Stimulated activated CD8-positive, alpha-beta memory T cell treated with anti-CD3 and anti-CD28 coated beads, Interleukin-2, amount 100 ng/mL, for 1 hour (primary cell): ENCODE data around the gene CAPN5.

Experiments
- DNase-seq, 2 donors: peaks; one replicate each; pipeline ENCODE4 v3.0.0-alpha.2; 2020; ENCODE audit warnings: low read depth in 2 of 2

Gene CAPN5

GRCh38 chr11:77117492-77117891 is 50.7 kb downstream of the CAPN5 start:
- no peak for DNase-seq

DNA sequence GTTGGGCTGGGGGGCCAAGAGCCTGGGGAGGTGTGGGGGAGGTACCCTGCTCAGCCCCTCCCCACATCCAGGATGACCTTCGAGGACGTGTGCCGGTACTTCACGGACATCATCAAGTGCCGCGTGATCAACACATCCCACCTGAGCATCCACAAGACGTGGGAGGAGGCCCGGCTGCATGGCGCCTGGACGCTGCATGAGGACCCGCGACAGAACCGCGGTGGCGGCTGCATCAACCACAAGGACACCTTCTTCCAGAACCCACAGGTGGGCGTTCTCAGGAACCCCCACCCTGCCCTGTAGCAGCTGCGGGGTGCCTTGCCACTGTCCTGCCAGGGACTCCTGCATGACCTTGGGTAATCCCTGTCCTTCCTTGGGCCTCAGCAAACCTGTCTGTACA is 51.3 kb downstream of the CAPN5 start:
- DNase-seq, result no peak

DNA sequence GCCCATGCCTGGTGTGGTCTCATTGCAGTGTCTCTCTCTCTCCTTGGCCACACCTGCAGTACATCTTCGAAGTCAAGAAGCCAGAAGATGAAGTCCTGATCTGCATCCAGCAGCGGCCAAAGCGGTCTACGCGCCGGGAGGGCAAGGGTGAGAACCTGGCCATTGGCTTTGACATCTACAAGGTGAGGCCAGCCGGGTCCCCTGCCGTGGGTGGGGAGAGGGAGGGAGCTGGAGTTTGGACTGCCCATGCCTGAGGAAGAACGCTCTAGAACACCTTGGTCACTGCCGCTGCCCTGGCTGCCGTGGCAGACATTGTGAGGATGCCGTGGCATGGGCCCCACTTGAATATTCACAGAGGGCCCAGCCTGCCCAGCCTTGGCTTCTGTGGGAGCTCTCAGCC is 52.2 kb downstream of the CAPN5 start:
- no peak for DNase-seq

GRCh38 chr11:77119531-77119936 is 52.8 kb downstream of the CAPN5 start:
- DNase-seq, result no peak

DNA sequence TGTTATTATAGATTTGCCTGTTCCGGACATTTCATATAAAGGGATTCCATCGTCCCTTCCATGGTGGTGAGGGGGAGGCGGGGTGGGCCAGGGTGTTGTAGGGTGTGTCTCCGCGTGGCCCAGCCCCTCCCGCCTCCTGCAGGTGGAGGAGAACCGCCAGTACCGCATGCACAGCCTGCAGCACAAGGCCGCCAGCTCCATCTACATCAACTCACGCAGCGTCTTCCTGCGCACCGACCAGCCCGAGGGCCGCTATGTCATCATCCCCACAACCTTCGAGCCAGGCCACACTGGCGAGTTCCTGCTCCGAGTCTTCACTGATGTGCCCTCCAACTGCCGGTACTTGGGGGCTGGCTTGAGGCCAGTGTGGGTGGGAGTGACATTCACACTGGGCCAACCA is 53.8 kb downstream of the CAPN5 start:
- DNase-seq, result no peak

- no peak for DNase-seq
Observed at GRCh38 chr11:77121096-77121640, 54.4 kb downstream of the CAPN5 start.

- DNase-seq, result no peak
Observed at GRCh38 chr11:77121876-77122575, 55.3 kb downstream of the CAPN5 start.

DNA sequence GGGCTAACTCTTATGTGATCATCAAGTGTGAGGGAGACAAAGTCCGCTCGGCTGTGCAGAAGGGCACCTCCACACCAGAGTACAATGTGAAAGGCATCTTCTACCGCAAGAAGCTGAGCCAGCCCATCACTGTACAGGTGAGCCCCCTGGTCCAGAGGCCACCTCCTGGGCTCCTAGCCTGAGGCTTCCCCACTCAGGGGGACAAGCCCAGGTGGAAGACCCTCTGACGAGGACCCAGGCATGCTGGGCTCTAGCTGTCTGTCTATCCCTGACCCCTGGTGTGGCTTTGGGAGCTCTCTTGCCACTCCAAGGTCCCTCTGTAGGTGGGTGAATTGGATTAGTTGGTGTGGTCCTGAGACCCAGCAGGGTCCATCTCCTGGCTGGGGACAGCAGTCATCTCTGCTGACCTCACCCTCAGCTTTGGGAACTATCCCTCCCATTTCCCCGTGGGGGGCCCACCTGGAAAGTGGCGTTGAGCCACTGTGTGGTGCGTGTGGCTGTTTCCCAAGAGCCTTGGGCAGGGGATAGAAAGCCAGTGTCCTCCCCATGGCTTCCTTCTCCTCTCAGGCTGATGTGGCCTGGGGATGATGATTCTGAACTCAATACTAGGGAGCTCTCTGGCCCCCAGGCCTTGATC is 55.9 kb downstream of the CAPN5 start:
- DNase-seq, result no peak

- no peak for DNase-seq
Observed at GRCh38 chr11:77123591-77123990, 56.8 kb downstream of the CAPN5 start.

- no peak for DNase-seq
Observed at GRCh38 chr11:77124041-77124440, 57.3 kb downstream of the CAPN5 start.

GRCh38 chr11:77124488-77124887 is 57.7 kb downstream of the CAPN5 start:
- DNase-seq, result no peak

GRCh38 chr11:77125191-77125590 is 58.4 kb downstream of the CAPN5 start:
- DNase-seq, result no peak

DNA sequence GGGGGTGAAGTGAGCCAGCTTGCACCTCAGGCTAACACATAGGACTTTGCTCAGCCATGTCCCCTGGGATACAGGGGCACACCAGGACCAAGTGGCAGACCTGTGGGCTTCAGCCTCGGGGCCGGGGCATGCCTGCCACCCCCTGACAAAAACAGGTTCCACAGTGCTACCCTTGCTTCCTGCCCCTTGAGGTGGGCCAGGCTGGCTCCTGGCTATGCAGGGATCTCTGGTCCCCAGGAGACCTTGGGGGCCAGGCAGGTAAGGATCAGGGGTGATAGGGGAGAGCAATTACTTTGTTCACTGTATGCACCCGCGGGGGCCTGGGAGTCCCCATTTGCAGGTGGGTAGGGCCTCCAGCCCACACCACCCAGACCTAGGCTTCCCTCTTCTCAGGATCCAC is 58.9 kb downstream of the CAPN5 start:
- no peak for DNase-seq

GRCh38 chr11:77126156-77126775 is 59.5 kb downstream of the CAPN5 start:
- DNase-seq, result no peak

DNA sequence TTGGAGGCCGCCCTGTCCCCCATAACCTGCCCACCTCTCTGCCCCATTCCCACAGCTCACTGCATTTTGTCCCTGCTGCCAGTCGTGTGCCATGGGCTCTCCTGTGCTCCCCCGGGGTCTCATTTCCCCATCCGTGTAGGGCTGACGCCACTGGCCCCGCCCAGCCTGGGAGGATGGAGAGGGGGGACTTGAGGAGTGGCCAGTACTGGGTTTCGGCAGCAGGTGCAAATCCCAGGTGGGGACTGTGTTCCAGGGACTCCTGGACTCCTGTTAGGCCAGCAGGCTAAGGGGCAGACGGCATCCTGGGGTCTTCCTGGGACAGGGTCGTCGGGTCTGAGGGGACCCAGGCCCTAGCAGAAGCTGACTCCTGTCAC is 60.1 kb downstream of the CAPN5 start:
- DNase-seq, result no peak

DNA sequence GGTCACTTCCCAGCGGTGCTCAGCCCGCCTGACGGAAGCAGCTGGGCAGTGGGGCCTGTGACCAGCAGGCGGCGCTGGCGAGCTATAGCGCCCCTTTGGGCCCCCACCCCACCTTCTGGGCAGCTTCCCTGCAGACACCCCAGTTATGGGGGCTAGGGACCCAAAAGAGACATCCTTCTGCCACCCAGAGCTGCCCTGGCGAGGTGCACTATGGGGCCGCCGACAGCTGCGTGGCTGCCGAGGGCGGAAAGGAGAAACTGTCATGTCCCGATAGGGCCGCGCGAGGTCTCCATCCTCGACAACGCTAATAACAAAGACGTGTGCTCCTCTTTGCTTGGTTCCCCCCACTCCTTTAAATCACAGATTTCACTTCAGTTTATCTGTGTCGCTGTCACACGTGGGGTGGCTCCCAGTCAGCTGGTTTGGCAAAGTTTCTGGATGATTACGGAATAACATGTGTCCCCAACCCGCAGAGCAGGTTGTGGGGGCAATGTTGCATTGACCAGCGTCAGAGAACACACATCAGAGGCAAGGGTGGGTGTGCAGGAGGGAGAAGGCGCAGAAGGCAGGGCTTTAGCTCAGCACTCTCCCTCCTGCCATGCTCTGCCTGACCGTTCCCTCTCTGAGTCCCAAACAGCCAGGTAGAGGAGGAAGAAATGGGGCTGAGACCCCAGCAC is 60.6 kb downstream of the CAPN5 start:
- DNase-seq, result peak; percentile 19 to 31

DNA sequence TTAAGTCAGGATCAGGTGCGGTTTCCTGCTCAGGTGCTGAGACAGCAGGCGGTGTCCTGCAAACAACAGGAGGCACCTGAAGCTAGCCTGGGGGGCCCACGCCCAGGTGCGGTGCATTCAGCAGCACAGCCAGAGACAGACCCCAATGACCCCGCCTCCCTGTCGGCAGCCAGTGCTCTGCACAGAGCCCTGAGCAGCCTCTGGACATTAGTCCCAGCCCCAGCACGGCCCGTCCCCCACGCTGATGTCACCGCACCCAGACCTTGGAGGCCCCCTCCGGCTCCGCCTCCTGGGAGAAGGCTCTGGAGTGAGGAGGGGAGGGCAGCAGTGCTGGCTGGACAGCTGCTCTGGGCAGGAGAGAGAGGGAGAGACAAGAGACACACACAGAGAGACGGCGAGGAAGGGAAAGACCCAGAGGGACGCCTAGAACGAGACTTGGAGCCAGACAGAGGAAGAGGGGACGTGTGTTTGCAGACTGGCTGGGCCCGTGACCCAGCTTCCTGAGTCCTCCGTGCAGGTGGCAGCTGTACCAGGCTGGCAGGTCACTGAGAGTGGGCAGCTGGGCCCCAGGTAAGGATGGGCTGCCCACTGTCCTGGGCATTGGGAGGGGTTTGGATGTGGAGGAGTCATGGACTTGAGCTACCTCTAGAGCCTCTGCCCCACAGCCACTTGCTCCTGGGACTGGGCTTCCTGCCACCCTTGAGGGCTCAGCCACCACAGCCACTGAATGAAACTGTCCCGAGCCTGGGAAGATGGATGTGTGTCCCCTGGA is 61.3 kb downstream of the CAPN5 start, which contains the start of gene MYO7A:
MYO7A (plus strand) TSS at position 327 of the 772 bp plus-strand sequence. CDS start 2,389 bp downstream, outside the sequence.
- no peak for DNase-seq

GRCh38 chr11:77129069-77129841 is 62.5 kb downstream of the CAPN5 start:
- no peak for DNase-seq

- no peak for DNase-seq
Observed at GRCh38 chr11:77129842-77130756, 63.3 kb downstream of the CAPN5 start.
